Smooth muscle cell (in vitro differentiated cells): Measurements from ENCODE around the gene CACNA1C. TPM values are rescaled to one million over a fixed set of nuclear protein-coding genes. Genes with fewer than 3 reads are reported as not detected.

ENCODE experiments used
- DNase-seq: peaks from one replicate; lab custom pipeline; 2025; ENCODE audit not compliant: unreplicated experiment; lab: John Stamatoyannopoulos, UW
- H2AFZ ChIP-seq: fragments of 200-600 bp; sonication (generic); 2 replicates; pipeline ENCODE4 v1.6.0; 2016; ENCODE audit warnings: antibody characterized with exemption, low read depth, mild to moderate bottlenecking
- H3F3A ChIP-seq: fragments of 200-600 bp; sonication (generic); 2 replicates; pipeline ENCODE4 v1.6.0; 2017; ENCODE audit warnings: antibody characterized with exemption, low read depth
- H3K27ac ChIP-seq: fragments of 200-600 bp; sonication (generic); 2 replicates; pipeline ENCODE4 v1.5.1; 2016; ENCODE audit warnings: low read depth, mild to moderate bottlenecking
- H3K27me3 ChIP-seq: fragments of 200-600 bp; sonication (generic); 2 replicates; pipeline ENCODE4 v1.6.1; 2016; ENCODE audit warnings: low read depth, mild to moderate bottlenecking
- H3K36me3 ChIP-seq: fragments of 200-600 bp; sonication (generic); 2 replicates; pipeline ENCODE4 v1.5.1; 2016; ENCODE audit warnings: low read depth
- H3K4me1 ChIP-seq: fragments of 200-600 bp; sonication (generic); 2 replicates; pipeline ENCODE4 v1.5.1; 2016; ENCODE audit warnings: low read depth
- H3K4me2 ChIP-seq: fragments of 200-600 bp; sonication (generic); 2 replicates; pipeline ENCODE4 v1.6.0; 2016; ENCODE audit warnings: mild to moderate bottlenecking
- H3K4me3 ChIP-seq: fragments of 200-600 bp; sonication (generic); 2 replicates; pipeline ENCODE4 v1.5.1; 2016; ENCODE audit warnings: mild to moderate bottlenecking
- H3K79me2 ChIP-seq: fragments of 200-600 bp; sonication (generic); 2 replicates; pipeline ENCODE4 v1.6.0; 2016; ENCODE audit warnings: low read depth, mild to moderate bottlenecking
- H3K9ac ChIP-seq: fragments of 200-600 bp; sonication (generic); 2 replicates; pipeline ENCODE4 v1.6.0; 2016; ENCODE audit warnings: low read depth
- H3K9me3 ChIP-seq: fragments of 200-600 bp; sonication (generic); replicated peaks from 2 replicates; pipeline ENCODE4 v1.5.1; 2016; ENCODE audit warnings: low read depth
- H4K20me1 ChIP-seq: fragments of 200-600 bp; sonication (generic); 2 replicates; pipeline ENCODE4 v1.6.0; 2016; ENCODE audit warnings: low read depth
- CTCF ChIP-seq: fragments of 200-600 bp; sonication (generic); IDR thresholded peaks from 2 replicates; pipeline ENCODE4 v1.5.1; 2017; ENCODE audit warnings: borderline replicate concordance, mild to moderate bottlenecking, antibody characterized with exemption; ENCODE audit not compliant: insufficient read depth, poor library complexity, severe bottlenecking
- WGBS: methylation state at CpG from one replicate; pipeline ENCODE4 v1.1.7; 2016; ENCODE audit warnings: low lambda C conversion rate; 5-methylcytosine and 5-hydroxymethylcytosine counted together
- polyA plus RNA-seq: library from polyadenylated mRNA; unstranded; fragments of >200 nt; fragmentation: Nextera tagmentation; extraction: Ambion mirVana; gene quantifications from 2 replicates; pipeline ENCODE4 v1.2.1, GENCODE V29; 2016
- total RNA-seq: library from RNA; depleted of rRNA; stranded (reverse); fragments of >200 nt; gene quantifications from 2 replicates; pipeline ENCODE4 v1.2.3, GENCODE V29; 2014

Gene CACNA1C
- total and polyA plus RNA-seq, 2 experiments from 2014 or later: 1.6 to 4.5 TPM

DNA sequence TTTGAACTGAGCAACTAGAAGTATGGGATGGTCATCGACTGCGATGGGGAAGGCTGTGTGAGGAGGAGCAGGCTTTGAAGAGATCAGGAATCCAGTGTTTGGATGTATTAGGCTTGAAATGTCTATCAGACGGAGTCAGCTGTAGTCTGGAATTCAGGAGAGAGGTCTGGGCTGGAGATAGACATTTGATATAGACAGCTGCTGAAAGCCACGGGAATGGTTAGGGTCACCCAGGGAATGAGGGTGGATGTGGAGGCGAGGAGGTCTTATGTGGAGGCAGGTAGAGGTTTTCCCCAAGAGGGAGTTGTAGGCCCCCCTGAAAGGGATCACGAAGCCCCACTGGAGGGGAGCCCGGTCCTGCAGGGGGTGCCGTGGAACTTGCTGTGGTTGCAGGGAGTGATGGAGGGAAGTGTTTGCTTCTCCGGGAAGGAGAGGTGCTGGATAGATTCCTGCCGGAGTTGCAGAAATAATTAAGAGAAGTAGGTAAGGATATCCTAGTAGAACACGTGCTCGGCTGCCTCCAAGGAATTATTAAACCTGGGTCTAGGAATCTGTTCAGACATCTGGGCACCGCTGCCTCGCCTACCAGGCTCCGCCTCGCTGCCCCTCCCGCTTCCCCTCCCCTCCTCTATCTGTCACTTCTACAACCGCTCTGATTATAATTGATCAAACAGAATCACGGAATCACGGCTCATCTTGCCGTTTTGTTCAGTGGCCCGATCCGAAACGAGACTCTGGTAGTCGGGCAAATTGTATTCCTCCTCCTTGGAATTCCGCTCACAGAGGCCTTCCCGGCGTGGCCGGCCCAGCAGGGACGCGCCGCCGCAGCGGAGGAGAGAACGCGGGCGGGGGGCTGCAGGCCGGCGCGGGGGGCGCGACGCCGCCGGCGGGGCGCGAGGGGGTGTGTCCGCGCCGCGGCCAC, 826 bp upstream of the CACNA1C start:
- H3K27ac ChIP-seq: no peak overlapping the region
- H3K9ac ChIP-seq: no peak overlapping the region
- H3K4me3 ChIP-seq: peak overlapping the region; percentile 53
- no peak for TF ChIP-seq CTCF
- H3K4me1 ChIP-seq: no peaks in the 10 kb centered on the region
- no peaks in the 10 kb centered on the region for H3K79me2 ChIP-seq
- peaks cover 3% of the 10 kb centered on the region for H3F3A ChIP-seq
- H4K20me1 ChIP-seq: peaks cover 7% of the 10 kb centered on the region
- peak overlapping the region; percentile 79 for H2AFZ ChIP-seq
- peaks cover 5% of the 10 kb centered on the region for H3K27me3 ChIP-seq
- peak overlapping the region; percentile 86 for H3K4me2 ChIP-seq
- 10% methylated on average over 47 of the region's 52 CpGs for WGBS
- DNase-seq: no peak
- no peaks in the 10 kb centered on the region for H3K9me3 ChIP-seq
- no peaks in the 10 kb centered on the region for H3K36me3 ChIP-seq

DNA sequence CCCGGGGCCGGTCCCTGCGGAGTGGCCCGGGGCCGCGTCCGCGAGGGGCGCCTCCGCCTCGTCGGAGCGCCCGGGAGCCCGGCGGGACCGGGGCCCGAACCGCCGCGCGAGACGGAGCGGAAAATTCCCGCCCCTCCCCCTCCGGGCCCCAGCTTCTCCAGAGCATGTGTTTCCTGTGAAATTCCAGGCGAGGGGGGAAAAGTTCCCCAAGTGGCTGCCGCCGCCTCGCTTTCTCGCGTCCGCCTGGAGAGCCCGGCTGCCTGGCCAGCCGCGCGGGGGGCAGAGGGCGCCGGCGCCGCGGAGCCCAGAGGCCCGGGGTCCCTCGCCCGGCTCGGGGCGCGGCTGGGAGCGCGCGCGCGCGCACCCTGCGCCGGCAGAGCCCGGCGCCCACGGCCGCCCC, 904 bp downstream of the CACNA1C start:
- no peak for DNase-seq
- H3K4me3 ChIP-seq: peak overlapping the region; percentile 78
- peak overlapping the region; percentile 98 for H3K4me2 ChIP-seq
- no peaks in the 10 kb centered on the region for H3K4me1 ChIP-seq
- H3K36me3 ChIP-seq: no peaks in the 10 kb centered on the region
- peaks cover 9% of the 10 kb centered on the region for H4K20me1 ChIP-seq
- no peak overlapping the region for H3K27ac ChIP-seq
- no peak for TF ChIP-seq CTCF
- under 1% methylated on average over 54 of the region's 60 CpGs for WGBS
- H3F3A ChIP-seq: peaks cover 3% of the 10 kb centered on the region
- H3K9ac ChIP-seq: no peak overlapping the region
- H3K9me3 ChIP-seq: no peaks in the 10 kb centered on the region
- H3K79me2 ChIP-seq: no peaks in the 10 kb centered on the region
- peaks cover 5% of the 10 kb centered on the region for H3K27me3 ChIP-seq
- H2AFZ ChIP-seq: peak overlapping the region; percentile 86

GRCh38 chr12:2054091-2055018, 1.6 kb downstream of the CACNA1C start:
- Histone ChIP-seq H3K27me3 (peaks cover 5% of the 10 kb centered on the region), H3K4me2 (peak overlapping the region; percentile 98), H3K9me3 (no peaks in the 10 kb centered on the region), H4K20me1 (peaks cover 9% of the 10 kb centered on the region), H3K9ac (no peak overlapping the region), H3K79me2 (no peaks in the 10 kb centered on the region), H3K4me1 (no peaks in the 10 kb centered on the region), H3K4me3 (peak overlapping the region; percentile 56), H3F3A (peaks cover 3% of the 10 kb centered on the region), H3K27ac (no peak overlapping the region), H2AFZ (no peak overlapping the region), H3K36me3 (no peaks in the 10 kb centered on the region)
- no peak for DNase-seq
- no peak for TF ChIP-seq CTCF
- WGBS: 15% methylated on average over 34 of the region's 40 CpGs
